HepG2 (cell line): ENCODE results near the gene KPNA3. TPM values are rescaled to one million over a fixed set of nuclear protein-coding genes. Genes with fewer than 3 reads are reported as not detected.

Source experiments
- ATF4 ChIP-seq, 2 experiments: fragments of 450-650 bp in 1 of 2; sonication (generic) in 1 of 2; formaldehyde crosslinking; IDR thresholded peaks; 2 replicates each; pipeline versions ENCODE4 v1.5.0 to v1.8.0; 2020 to 2022; ENCODE audit warnings: mild to moderate bottlenecking in 1 of 2, missing genetic modification reagents in 1 of 2
- ETV5 ChIP-seq: IDR thresholded peaks from 2 replicates; pipeline ENCODE4 v1.6.1; 2018; ENCODE audit warnings: missing biosample characterization, missing genetic modification reagents, inconsistent platforms, borderline replicate concordance
- FOXC1 ChIP-seq: sonication (generic); formaldehyde crosslinking; IDR thresholded peaks from 2 replicates; pipeline ENCODE4 v1.8.0; 2022; ENCODE audit warnings: mild to moderate bottlenecking, missing genetic modification reagents, borderline replicate concordance
- HNRNPLL ChIP-seq: fragments of 200-400 bp; formaldehyde crosslinking; IDR thresholded peaks from 2 replicates; pipeline ENCODE4 v1.6.1; 2017; ENCODE audit warnings: mild to moderate bottlenecking, low read depth, low read length; ENCODE audit not compliant: poor library complexity, severe bottlenecking
- MYPOP ChIP-seq: sonication (generic); formaldehyde crosslinking; IDR thresholded peaks from 2 replicates; pipeline ENCODE4 v1.8.1; 2023; ENCODE audit warnings: mild to moderate bottlenecking, moderate library complexity, missing genetic modification reagents
- NFE2L2 ChIP-seq: fragments of 150-350 bp; IDR thresholded peaks from 2 replicates; pipeline ENCODE4 v1.6.1; 2014; ENCODE audit warnings: low read length
- PPARG ChIP-seq: conservative IDR thresholded peaks from 2 replicates; pipeline ENCODE4 v1.6.1; 2016; ENCODE audit warnings: missing biosample characterization, missing genetic modification reagents
- SIX4 ChIP-seq: sonication (generic); formaldehyde crosslinking; IDR thresholded peaks from 2 replicates; pipeline ENCODE4 v1.4.0; 2020; ENCODE audit warnings: missing genetic modification reagents
- TFDP2 ChIP-seq: sonication (generic); formaldehyde crosslinking; IDR thresholded peaks from 2 replicates; pipeline ENCODE4 v1.4.0; 2020; ENCODE audit warnings: missing genetic modification reagents
- ZMAT3 ChIP-seq: sonication (generic); formaldehyde crosslinking; conservative IDR thresholded peaks from 2 replicates; pipeline ENCODE4 v1.7.0; 2021; ENCODE audit warnings: missing genetic modification reagents
- ZNF543 ChIP-seq: sonication (generic); formaldehyde crosslinking; IDR thresholded peaks from 2 replicates; pipeline ENCODE4 v1.4.0; 2020; ENCODE audit warnings: mild to moderate bottlenecking, missing genetic modification reagents
- ZNF652 ChIP-seq: IDR thresholded peaks from 2 replicates; pipeline ENCODE4 v1.6.1; 2016; ENCODE audit warnings: low read depth, borderline replicate concordance
- ZNF740 ChIP-seq: sonication (generic); formaldehyde crosslinking; IDR thresholded peaks from 2 replicates; pipeline ENCODE4 v1.4.0; 2020; ENCODE audit warnings: missing genetic modification reagents
- ZNF773 ChIP-seq: sonication (generic); formaldehyde crosslinking; IDR thresholded peaks from 2 replicates; pipeline ENCODE4 v1.4.0; 2020; ENCODE audit warnings: missing genetic modification reagents, borderline replicate concordance
- ZSCAN22 ChIP-seq: sonication (generic); formaldehyde crosslinking; IDR thresholded peaks from 2 replicates; pipeline ENCODE4 v1.4.0; 2020; ENCODE audit warnings: mild to moderate bottlenecking, missing genetic modification reagents
- polyA plus RNA-seq, 8 experiments: library from polyadenylated mRNA; depleted of rRNA in 3 of 8; stranded (reverse) in 7 of 8; unstranded in 1 of 8; fragments of >200 nt; fragmentation: Illumina TruSeq in 4 of 8; extraction: Trizol in 4 of 8; gene quantifications; 2 replicates each; pipeline versions ENCODE4 v1.2.1 to v1.2.3, GENCODE V29; 2011 to 2016; ENCODE audit warnings: low read depth in 4 of 8, missing spikeins in 1 of 8, mixed read lengths in 1 of 8; ENCODE audit not compliant: insufficient read depth in 1 of 8
- total RNA-seq, 5 experiments: library from RNA; depleted of rRNA; stranded (reverse); fragments of >200 nt; fragmentation: Illumina TruSeq; extraction: Trizol; gene quantifications; 2 replicates each; pipeline ENCODE4 v1.2.3, GENCODE V29; 2016; ENCODE audit warnings: low read depth in 1 of 5
- TF ChIP-seq, protein P1 (sequence below): sonication (generic); formaldehyde crosslinking; IDR thresholded peaks from 2 replicates; pipeline ENCODE4 v1.4.0; 2020; ENCODE audit warnings: missing genetic modification reagents
- TF ChIP-seq, protein P2 (sequence below): sonication (generic); formaldehyde crosslinking; IDR thresholded peaks from 2 replicates; pipeline ENCODE4 v1.4.0; 2020; ENCODE audit warnings: missing genetic modification reagents, borderline replicate concordance

Gene KPNA3
- total and polyA plus RNA-seq, 2 of the 13 experiments (the other 11 are each of a cell fraction or from before 2014, with no cell fraction given), result 13.0 to 28.9 TPM

- TF ChIP-seq TFDP2 (CRISPR knock-in tag) (0 out of 2 replicates have a peak, but pooled peaks have one; percentile 26), ZSCAN22 (no peak), ETV5 (CRISPR knock-in tag) (no peak), MYPOP (CRISPR knock-in tag) (peak; percentile 70; the same call in 1 of the 2 replicates), SIX4 (CRISPR knock-in tag) (0 out of 2 replicates have a peak, but pooled peaks have one; percentile 59), PPARG (CRISPR knock-in tag) (no peak; the same call in 1 of the 2 replicates), ZNF652 (CRISPR knock-in tag) (no peak), ZMAT3 (CRISPR knock-in tag) (no peak), FOXC1 (CRISPR knock-in tag) (no peak), ZNF773 (no peak), ATF4 (CRISPR knock-in tag; IDR thresholded peaks at IDR 0.05) (peak in 1 of 2 experiments; percentile 43; a peak in 1 of 4 replicates), HNRNPLL (no peak), NFE2L2 (no peak), ZNF543 (no peak), ZNF740 (no peak)
- TF ChIP-seq, protein P1, sequence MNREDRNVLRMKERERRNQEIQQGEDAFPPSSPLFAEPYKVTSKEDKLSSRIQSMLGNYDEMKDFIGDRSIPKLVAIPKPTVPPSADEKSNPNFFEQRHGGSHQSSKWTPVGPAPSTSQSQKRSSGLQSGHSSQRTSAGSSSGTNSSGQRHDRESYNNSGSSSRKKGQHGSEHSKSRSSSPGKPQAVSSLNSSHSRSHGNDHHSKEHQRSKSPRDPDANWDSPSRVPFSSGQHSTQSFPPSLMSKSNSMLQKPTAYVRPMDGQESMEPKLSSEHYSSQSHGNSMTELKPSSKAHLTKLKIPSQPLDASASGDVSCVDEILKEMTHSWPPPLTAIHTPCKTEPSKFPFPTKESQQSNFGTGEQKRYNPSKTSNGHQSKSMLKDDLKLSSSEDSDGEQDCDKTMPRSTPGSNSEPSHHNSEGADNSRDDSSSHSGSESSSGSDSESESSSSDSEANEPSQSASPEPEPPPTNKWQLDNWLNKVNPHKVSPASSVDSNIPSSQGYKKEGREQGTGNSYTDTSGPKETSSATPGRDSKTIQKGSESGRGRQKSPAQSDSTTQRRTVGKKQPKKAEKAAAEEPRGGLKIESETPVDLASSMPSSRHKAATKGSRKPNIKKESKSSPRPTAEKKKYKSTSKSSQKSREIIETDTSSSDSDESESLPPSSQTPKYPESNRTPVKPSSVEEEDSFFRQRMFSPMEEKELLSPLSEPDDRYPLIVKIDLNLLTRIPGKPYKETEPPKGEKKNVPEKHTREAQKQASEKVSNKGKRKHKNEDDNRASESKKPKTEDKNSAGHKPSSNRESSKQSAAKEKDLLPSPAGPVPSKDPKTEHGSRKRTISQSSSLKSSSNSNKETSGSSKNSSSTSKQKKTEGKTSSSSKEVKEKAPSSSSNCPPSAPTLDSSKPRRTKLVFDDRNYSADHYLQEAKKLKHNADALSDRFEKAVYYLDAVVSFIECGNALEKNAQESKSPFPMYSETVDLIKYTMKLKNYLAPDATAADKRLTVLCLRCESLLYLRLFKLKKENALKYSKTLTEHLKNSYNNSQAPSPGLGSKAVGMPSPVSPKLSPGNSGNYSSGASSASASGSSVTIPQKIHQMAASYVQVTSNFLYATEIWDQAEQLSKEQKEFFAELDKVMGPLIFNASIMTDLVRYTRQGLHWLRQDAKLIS (CRISPR knock-in tag), result no peak
- TF ChIP-seq, protein P2, sequence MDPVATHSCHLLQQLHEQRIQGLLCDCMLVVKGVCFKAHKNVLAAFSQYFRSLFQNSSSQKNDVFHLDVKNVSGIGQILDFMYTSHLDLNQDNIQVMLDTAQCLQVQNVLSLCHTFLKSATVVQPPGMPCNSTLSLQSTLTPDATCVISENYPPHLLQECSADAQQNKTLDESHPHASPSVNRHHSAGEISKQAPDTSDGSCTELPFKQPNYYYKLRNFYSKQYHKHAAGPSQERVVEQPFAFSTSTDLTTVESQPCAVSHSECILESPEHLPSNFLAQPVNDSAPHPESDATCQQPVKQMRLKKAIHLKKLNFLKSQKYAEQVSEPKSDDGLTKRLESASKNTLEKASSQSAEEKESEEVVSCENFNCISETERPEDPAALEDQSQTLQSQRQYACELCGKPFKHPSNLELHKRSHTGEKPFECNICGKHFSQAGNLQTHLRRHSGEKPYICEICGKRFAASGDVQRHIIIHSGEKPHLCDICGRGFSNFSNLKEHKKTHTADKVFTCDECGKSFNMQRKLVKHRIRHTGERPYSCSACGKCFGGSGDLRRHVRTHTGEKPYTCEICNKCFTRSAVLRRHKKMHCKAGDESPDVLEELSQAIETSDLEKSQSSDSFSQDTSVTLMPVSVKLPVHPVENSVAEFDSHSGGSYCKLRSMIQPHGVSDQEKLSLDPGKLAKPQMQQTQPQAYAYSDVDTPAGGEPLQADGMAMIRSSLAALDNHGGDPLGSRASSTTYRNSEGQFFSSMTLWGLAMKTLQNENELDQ (CRISPR knock-in tag), result no peak
Measured at GRCh38 chr13:49746111-49746510, 46.4 kb downstream of the KPNA3 start (continued).
